A549 (cell line): ENCODE data around the gene OR4S2. TPM values are rescaled to one million over a fixed set of nuclear protein-coding genes. Genes with fewer than 3 reads are reported as not detected.

ENCODE experiments used
- polyA plus RNA-seq, 4 experiments: library from polyadenylated mRNA; depleted of rRNA in 3 of 4; stranded (reverse); fragments of >200 nt; fragmentation: RNase III in 1 of 4; extraction: RNeasy Plus Mini Kit Qiagen cat#74134 plus additional on column Dnase treatment in 1 of 4; gene quantifications; 2 replicates in 3 of 4; 3 replicates in 1 of 4; pipeline ENCODE4 v1.2.3, GENCODE V29; 2011 to 2017

The OR4S2 gene
- polyA plus RNA-seq, 2 of the 4 experiments (the other 2 are of a cell fraction): not detected

Other genes starting within 250 kb of the OR4S2 start
- gene OR4C15, start 93.9 kb upstream of the OR4S2 start, polyA plus RNA-seq (2011; rRNA removed): not detected in 2 replicates
- gene OR4C15, start 93.9 kb upstream of the OR4S2 start, polyA plus RNA-seq (2017; fragmentation: RNase III; extraction: RNeasy Plus Mini Kit Qiagen cat#74134 plus additional on column Dnase treatment): not detected in 3 replicates
- gene OR4C16, start 76.2 kb upstream of the OR4S2 start, polyA plus RNA-seq (2011; rRNA removed): not detected in 2 replicates
- not detected in 3 replicates for gene OR4C16, start 76.2 kb upstream of the OR4S2 start, polyA plus RNA-seq (2017; fragmentation: RNase III; extraction: RNeasy Plus Mini Kit Qiagen cat#74134 plus additional on column Dnase treatment)
- gene OR4C11, start 40.7 kb upstream of the OR4S2 start, polyA plus RNA-seq (2011; rRNA removed): not detected in 2 replicates
- gene OR4C11, start 40.7 kb upstream of the OR4S2 start, polyA plus RNA-seq (2017; fragmentation: RNase III; extraction: RNeasy Plus Mini Kit Qiagen cat#74134 plus additional on column Dnase treatment): not detected in 3 replicates
- not detected in 2 replicates for gene OR4P4, start 13.2 kb upstream of the OR4S2 start, polyA plus RNA-seq (2011; rRNA removed)
- not detected in 3 replicates for gene OR4P4, start 13.2 kb upstream of the OR4S2 start, polyA plus RNA-seq (2017; fragmentation: RNase III; extraction: RNeasy Plus Mini Kit Qiagen cat#74134 plus additional on column Dnase treatment)
- gene OR4C6, start 13.9 kb downstream of the OR4S2 start, polyA plus RNA-seq (2011; rRNA removed): not detected in 2 replicates
- not detected in 3 replicates for gene OR4C6, start 13.9 kb downstream of the OR4S2 start, polyA plus RNA-seq (2017; fragmentation: RNase III; extraction: RNeasy Plus Mini Kit Qiagen cat#74134 plus additional on column Dnase treatment)
- not detected in 2 replicates for gene OR5D13, start 125.1 kb downstream of the OR4S2 start, polyA plus RNA-seq (2011; rRNA removed)
- not detected in 3 replicates for gene OR5D13, start 125.1 kb downstream of the OR4S2 start, polyA plus RNA-seq (2017; fragmentation: RNase III; extraction: RNeasy Plus Mini Kit Qiagen cat#74134 plus additional on column Dnase treatment)
- gene OR5D14, start 147.2 kb downstream of the OR4S2 start, polyA plus RNA-seq (2011; rRNA removed): not detected in 2 replicates
- gene OR5D14, start 147.2 kb downstream of the OR4S2 start, polyA plus RNA-seq (2017; fragmentation: RNase III; extraction: RNeasy Plus Mini Kit Qiagen cat#74134 plus additional on column Dnase treatment): not detected in 3 replicates
- not detected in 2 replicates for gene OR5L1, start 163.0 kb downstream of the OR4S2 start, polyA plus RNA-seq (2011; rRNA removed)
- not detected in 3 replicates for gene OR5L1, start 163.0 kb downstream of the OR4S2 start, polyA plus RNA-seq (2017; fragmentation: RNase III; extraction: RNeasy Plus Mini Kit Qiagen cat#74134 plus additional on column Dnase treatment)
- gene OR5D18, start 171.3 kb downstream of the OR4S2 start, polyA plus RNA-seq (2011; rRNA removed): not detected in 2 replicates
- not detected in 3 replicates for gene OR5D18, start 171.3 kb downstream of the OR4S2 start, polyA plus RNA-seq (2017; fragmentation: RNase III; extraction: RNeasy Plus Mini Kit Qiagen cat#74134 plus additional on column Dnase treatment)
- not detected in 2 replicates for gene OR5L2, start 178.9 kb downstream of the OR4S2 start, polyA plus RNA-seq (2011; rRNA removed)
- not detected in 3 replicates for gene OR5L2, start 178.9 kb downstream of the OR4S2 start, polyA plus RNA-seq (2017; fragmentation: RNase III; extraction: RNeasy Plus Mini Kit Qiagen cat#74134 plus additional on column Dnase treatment)
- not detected in 2 replicates for gene OR5D16, start 190.4 kb downstream of the OR4S2 start, polyA plus RNA-seq (2011; rRNA removed)
- gene OR5D16, start 190.4 kb downstream of the OR4S2 start, polyA plus RNA-seq (2017; fragmentation: RNase III; extraction: RNeasy Plus Mini Kit Qiagen cat#74134 plus additional on column Dnase treatment): not detected in 3 replicates
- not detected in 2 replicates for gene TRIM51, start 235.0 kb downstream of the OR4S2 start, polyA plus RNA-seq (2011; rRNA removed)
- not detected in 3 replicates for gene TRIM51, start 235.0 kb downstream of the OR4S2 start, polyA plus RNA-seq (2017; fragmentation: RNase III; extraction: RNeasy Plus Mini Kit Qiagen cat#74134 plus additional on column Dnase treatment)